H9 (cell line): ENCODE measurements around the gene ASTN2. TPM values are rescaled to one million over a fixed set of nuclear protein-coding genes. Genes with fewer than 3 reads are reported as not detected.

Experiments
- DNase-seq: peaks from one replicate; pipeline ENCODE4 v3.0.0-alpha.2; 2017
- H2AFZ ChIP-seq: one replicate; pipeline ENCODE4 v1.6.1; 2013; ENCODE audit warnings: mild to moderate bottlenecking, low read length, control low read depth, moderate library complexity
- H2AK5ac ChIP-seq: 2 replicates; pipeline ENCODE4 v1.6.1; 2013; ENCODE audit warnings: low read length, control low read depth, mixed read lengths; ENCODE audit not compliant: insufficient read length
- H2BK120ac ChIP-seq: one replicate; pipeline ENCODE4 v1.6.1; 2013; ENCODE audit warnings: low read depth, mild to moderate bottlenecking, low read length, control low read depth, inconsistent platforms; ENCODE audit not compliant: poor library complexity, severe bottlenecking
- H2BK12ac ChIP-seq: 2 replicates; pipeline ENCODE4 v1.6.1; 2013; ENCODE audit warnings: low read length, control low read depth, mixed read lengths, low read depth; ENCODE audit not compliant: insufficient read length
- H2BK15ac ChIP-seq: 2 replicates; pipeline ENCODE4 v1.6.1; 2013; ENCODE audit warnings: low read depth, low read length, control low read depth
- H2BK20ac ChIP-seq: one replicate; pipeline ENCODE4 v1.6.1; 2013; ENCODE audit warnings: low read depth, mild to moderate bottlenecking, low read length, control low read depth, inconsistent platforms; ENCODE audit not compliant: poor library complexity, severe bottlenecking
- H2BK5ac ChIP-seq: 2 replicates; pipeline ENCODE4 v1.6.1; 2013; ENCODE audit warnings: low read length, control low read depth, mixed read lengths; ENCODE audit not compliant: insufficient read length
- H3K14ac ChIP-seq: 2 replicates; pipeline ENCODE4 v1.6.1; 2013; ENCODE audit warnings: low read length, control low read depth; ENCODE audit not compliant: insufficient read depth
- H3K18ac ChIP-seq: 2 replicates; pipeline ENCODE4 v1.6.1; 2013; ENCODE audit warnings: low read depth, mild to moderate bottlenecking, mixed read lengths, low read length, control low read depth; ENCODE audit not compliant: insufficient read length
- H3K23ac ChIP-seq: 2 replicates; pipeline ENCODE4 v1.6.1; 2013; ENCODE audit warnings: low read length, control low read depth, mixed read lengths, low read depth; ENCODE audit not compliant: insufficient read length
- H3K23me2 ChIP-seq: 2 replicates; pipeline ENCODE4 v1.6.1; 2013; ENCODE audit warnings: low read depth, mild to moderate bottlenecking, mixed read lengths, low read length, control low read depth; ENCODE audit not compliant: insufficient read length, poor library complexity, severe bottlenecking
- H3K27ac ChIP-seq: 2 replicates; pipeline ENCODE4 v1.5.1; 2013; ENCODE audit warnings: low read length, control low read depth, mixed read lengths, low read depth; ENCODE audit not compliant: insufficient read length
- H3K27me3 ChIP-seq: 2 replicates; pipeline ENCODE4 v1.6.1; 2013; ENCODE audit warnings: low read length, control low read depth, inconsistent platforms; ENCODE audit not compliant: insufficient read depth
- H3K4ac ChIP-seq: 2 replicates; pipeline ENCODE4 v1.6.1; 2013; ENCODE audit warnings: low read depth, mild to moderate bottlenecking, control low read depth, inconsistent platforms, low read length, moderate library complexity
- H3K4me1 ChIP-seq: 2 replicates; pipeline ENCODE4 v1.6.1; 2013; ENCODE audit warnings: low read length, control low read depth, inconsistent platforms; ENCODE audit not compliant: insufficient read depth
- H3K4me2 ChIP-seq: 2 replicates; pipeline ENCODE4 v1.6.1; 2013; ENCODE audit warnings: low read length, control low read depth, mixed read lengths; ENCODE audit not compliant: insufficient read length, insufficient read depth
- H3K56ac ChIP-seq: 2 replicates; pipeline ENCODE4 v1.6.1; 2013; ENCODE audit warnings: low read depth, mild to moderate bottlenecking, mixed read lengths, low read length, control low read depth; ENCODE audit not compliant: insufficient read length
- H3K79me1 ChIP-seq: 2 replicates; pipeline ENCODE4 v1.6.1; 2013; ENCODE audit warnings: low read depth, mild to moderate bottlenecking, moderate library complexity, low read length, control low read depth, inconsistent platforms; ENCODE audit not compliant: insufficient read depth, poor library complexity, severe bottlenecking
- H3K79me2 ChIP-seq: 2 replicates; pipeline ENCODE4 v1.6.1; 2013; ENCODE audit warnings: low read length, control low read depth, inconsistent platforms; ENCODE audit not compliant: insufficient read depth
- H3K9ac ChIP-seq: 2 replicates; pipeline ENCODE4 v1.6.1; 2013; ENCODE audit warnings: low read length, control low read depth, mixed read lengths; ENCODE audit not compliant: insufficient read length; ENCODE audit errors: extremely low read depth
- H3K9me3 ChIP-seq: one replicate; pipeline ENCODE4 v1.6.1; 2013; ENCODE audit warnings: low read depth, low read length, inconsistent platforms; ENCODE audit not compliant: control insufficient read depth
- H3T11ph ChIP-seq: one replicate; pipeline ENCODE4 v1.6.1; 2013; ENCODE audit warnings: mild to moderate bottlenecking, low read length, control low read depth, inconsistent platforms
- H4K20me1 ChIP-seq: one replicate; pipeline ENCODE4 v1.6.1; 2013; ENCODE audit not compliant: control insufficient read depth, insufficient read length, insufficient read depth
- H4K5ac ChIP-seq: 2 replicates; pipeline ENCODE4 v1.6.1; 2013; ENCODE audit warnings: low read depth, mild to moderate bottlenecking, mixed read lengths, low read length, control low read depth; ENCODE audit not compliant: insufficient read length
- H4K8ac ChIP-seq: replicated peaks from 2 replicates; pipeline ENCODE4 v1.6.1; 2013; ENCODE audit warnings: low read length, control low read depth, mixed read lengths, low read depth; ENCODE audit not compliant: insufficient read length
- H4K91ac ChIP-seq: 2 replicates; pipeline ENCODE4 v1.6.1; 2013; ENCODE audit warnings: low read depth, mild to moderate bottlenecking, moderate library complexity, mixed read lengths, low read length, control low read depth; ENCODE audit not compliant: insufficient read length
- H3K27ac Mint-ChIP-seq, 3 experiments: 2 replicates in 2 of 3; 3 replicates in 1 of 3; pipeline ENCODE4 v1.8.0; 2020 to 2021; ENCODE audit warnings: mixed read lengths in 3 of 3, mild to moderate bottlenecking in 1 of 3, moderate library complexity in 1 of 3
- H3K27me3 Mint-ChIP-seq: 2 replicates; pipeline ENCODE4 v1.8.0; 2021; ENCODE audit warnings: low read depth, mild to moderate bottlenecking, moderate library complexity, mixed read lengths
- H3K36me3 Mint-ChIP-seq, 3 experiments: 2 replicates in 2 of 3; 3 replicates in 1 of 3; pipeline ENCODE4 v1.8.0; 2020 to 2021; ENCODE audit warnings: low read depth in 3 of 3, mixed read lengths in 3 of 3; ENCODE audit not compliant: insufficient read depth in 1 of 3
- H3K4me1 Mint-ChIP-seq, 2 experiments: 2 replicates each; pipeline ENCODE4 v1.8.0; 2020; ENCODE audit warnings: mixed read lengths in 2 of 2
- H3K4me3 Mint-ChIP-seq, 2 experiments: 2 replicates in 1 of 2; 3 replicates in 1 of 2; pipeline ENCODE4 v1.8.0; 2020 to 2021; ENCODE audit warnings: mild to moderate bottlenecking in 2 of 2, mixed read lengths in 2 of 2, moderate library complexity in 1 of 2
- H3K9me3 Mint-ChIP-seq, 2 experiments: 2 replicates in 1 of 2; 3 replicates in 1 of 2; pipeline ENCODE4 v1.8.0; 2020; ENCODE audit warnings: mild to moderate bottlenecking in 2 of 2, mixed read lengths in 2 of 2, moderate library complexity in 1 of 2
- WGBS: extraction: QIAGEN DNeasy Blood & Tissue Kit; methylation state at CpG from one replicate; pipeline ENCODE4 v1.1.7; 2013; ENCODE audit warnings: missing lambda C conversion rate, low lambda C conversion rate, mixed read lengths; ENCODE audit not compliant: insufficient read length; ENCODE audit errors: extremely low coverage; 5-methylcytosine and 5-hydroxymethylcytosine counted together
- total RNA-seq: library from RNA; stranded (reverse); gene quantifications from 2 replicates; pipeline ENCODE4 v1.2.1, GENCODE V29; 2021
- TF ChIP-seq, protein P1 (sequence below): fragments of 200-600 bp; sonication (generic); conservative IDR thresholded peaks from 3 replicates; pipeline ENCODE4 v1.8.0; 2021; ENCODE audit warnings: antibody characterized with exemption, mild to moderate bottlenecking

ASTN2 gene
- total RNA-seq, 1 experiment from 2014 or later: 9.7 TPM

DNA sequence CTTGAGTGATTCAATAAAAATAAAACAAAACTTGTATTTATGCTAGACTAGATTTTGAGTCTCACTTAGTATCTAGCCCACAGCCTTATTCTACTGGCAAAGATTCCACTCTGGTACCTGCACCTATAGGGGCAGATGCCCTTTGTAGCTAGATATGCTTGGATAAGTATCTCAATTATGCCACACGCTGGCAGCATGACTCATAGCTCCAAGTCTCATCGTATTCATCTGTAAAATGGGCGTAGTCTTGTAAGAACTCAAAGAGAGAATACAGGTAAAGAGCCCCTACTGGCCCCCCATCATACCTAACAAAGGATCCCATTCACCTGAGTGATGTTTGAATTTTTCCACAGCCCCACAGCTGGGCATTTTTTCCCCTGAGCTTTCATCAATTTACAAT, 45.9 kb upstream of the ASTN2 start:
- no peaks in the 10 kb centered on the region for H3K27me3 ChIP-seq
- no peak overlapping the region for H2BK12ac ChIP-seq
- no peaks in the 10 kb centered on the region for H3K9me3 ChIP-seq
- H2BK15ac ChIP-seq: no peak overlapping the region
- H2BK5ac ChIP-seq: no peak overlapping the region
- Mint-ChIP-seq H3K36me3 (no peaks in the 10 kb centered on the region), H3K27me3 (peaks cover 17% of the 10 kb centered on the region), H3K27ac (no peak overlapping the region), H3K4me1 (peaks cover 6 to 8% of the 10 kb centered on the region in 2 experiments; a peak in 3 of 4 replicates), H3K9me3 (no peaks in the 10 kb centered on the region; a peak in 1 of 5 replicates), H3K4me3 (no peak overlapping the region)
- no CpG with 5 or more reads among the region's 3 CpGs for WGBS
- no peak overlapping the region for H2AK5ac ChIP-seq
- H3K14ac ChIP-seq: no peak overlapping the region
- H2BK120ac ChIP-seq: no peak overlapping the region
- H3K23ac ChIP-seq: no peak overlapping the region
- no peak overlapping the region for H3K56ac ChIP-seq
- no peak overlapping the region for H3K18ac ChIP-seq
- no peaks in the 10 kb centered on the region for H3K79me2 ChIP-seq
- no peak overlapping the region for H2BK20ac ChIP-seq
- no peak overlapping the region for H3K4me2 ChIP-seq
- no peak for DNase-seq
- no peaks in the 10 kb centered on the region for H4K20me1 ChIP-seq
- H4K8ac ChIP-seq: no peak overlapping the region
- TF ChIP-seq, protein P1, sequence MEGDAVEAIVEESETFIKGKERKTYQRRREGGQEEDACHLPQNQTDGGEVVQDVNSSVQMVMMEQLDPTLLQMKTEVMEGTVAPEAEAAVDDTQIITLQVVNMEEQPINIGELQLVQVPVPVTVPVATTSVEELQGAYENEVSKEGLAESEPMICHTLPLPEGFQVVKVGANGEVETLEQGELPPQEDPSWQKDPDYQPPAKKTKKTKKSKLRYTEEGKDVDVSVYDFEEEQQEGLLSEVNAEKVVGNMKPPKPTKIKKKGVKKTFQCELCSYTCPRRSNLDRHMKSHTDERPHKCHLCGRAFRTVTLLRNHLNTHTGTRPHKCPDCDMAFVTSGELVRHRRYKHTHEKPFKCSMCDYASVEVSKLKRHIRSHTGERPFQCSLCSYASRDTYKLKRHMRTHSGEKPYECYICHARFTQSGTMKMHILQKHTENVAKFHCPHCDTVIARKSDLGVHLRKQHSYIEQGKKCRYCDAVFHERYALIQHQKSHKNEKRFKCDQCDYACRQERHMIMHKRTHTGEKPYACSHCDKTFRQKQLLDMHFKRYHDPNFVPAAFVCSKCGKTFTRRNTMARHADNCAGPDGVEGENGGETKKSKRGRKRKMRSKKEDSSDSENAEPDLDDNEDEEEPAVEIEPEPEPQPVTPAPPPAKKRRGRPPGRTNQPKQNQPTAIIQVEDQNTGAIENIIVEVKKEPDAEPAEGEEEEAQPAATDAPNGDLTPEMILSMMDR: no peak
- no peak overlapping the region for H2AFZ ChIP-seq
- no peak overlapping the region for H3T11ph ChIP-seq
- no peaks in the 10 kb centered on the region for H3K4me1 ChIP-seq
- no peaks in the 10 kb centered on the region for H3K79me1 ChIP-seq
- H3K9ac ChIP-seq: no peak overlapping the region
- H3K23me2 ChIP-seq: no peaks in the 10 kb centered on the region
- no peak overlapping the region for H4K91ac ChIP-seq
- no peak overlapping the region for H4K5ac ChIP-seq
- H3K4ac ChIP-seq: no peak overlapping the region
- no peak overlapping the region for H3K27ac ChIP-seq
